Measurements from ENCODE around the gene CALML4.

DNA sequence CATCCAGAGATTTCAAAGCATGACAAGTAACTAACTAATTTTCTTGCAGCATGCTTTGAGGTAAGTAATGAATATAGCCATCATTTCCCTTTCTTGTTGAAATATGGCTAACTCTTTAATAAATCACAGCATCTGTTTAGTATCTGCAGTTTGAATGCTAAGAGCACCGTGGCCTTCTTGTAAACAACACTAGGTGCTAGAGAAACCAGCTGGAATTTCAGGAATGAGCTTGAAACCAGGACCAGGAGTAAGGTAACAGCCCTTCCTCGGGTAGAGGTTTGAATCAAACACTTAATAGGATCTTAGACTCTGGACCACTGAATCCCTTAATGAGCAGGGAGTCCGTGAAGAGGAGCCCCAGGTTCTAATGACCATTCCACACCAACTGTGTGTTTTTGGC lies 13.6 kb downstream of the CALML4 start:
- TF ChIP-seq, protein P1, sequence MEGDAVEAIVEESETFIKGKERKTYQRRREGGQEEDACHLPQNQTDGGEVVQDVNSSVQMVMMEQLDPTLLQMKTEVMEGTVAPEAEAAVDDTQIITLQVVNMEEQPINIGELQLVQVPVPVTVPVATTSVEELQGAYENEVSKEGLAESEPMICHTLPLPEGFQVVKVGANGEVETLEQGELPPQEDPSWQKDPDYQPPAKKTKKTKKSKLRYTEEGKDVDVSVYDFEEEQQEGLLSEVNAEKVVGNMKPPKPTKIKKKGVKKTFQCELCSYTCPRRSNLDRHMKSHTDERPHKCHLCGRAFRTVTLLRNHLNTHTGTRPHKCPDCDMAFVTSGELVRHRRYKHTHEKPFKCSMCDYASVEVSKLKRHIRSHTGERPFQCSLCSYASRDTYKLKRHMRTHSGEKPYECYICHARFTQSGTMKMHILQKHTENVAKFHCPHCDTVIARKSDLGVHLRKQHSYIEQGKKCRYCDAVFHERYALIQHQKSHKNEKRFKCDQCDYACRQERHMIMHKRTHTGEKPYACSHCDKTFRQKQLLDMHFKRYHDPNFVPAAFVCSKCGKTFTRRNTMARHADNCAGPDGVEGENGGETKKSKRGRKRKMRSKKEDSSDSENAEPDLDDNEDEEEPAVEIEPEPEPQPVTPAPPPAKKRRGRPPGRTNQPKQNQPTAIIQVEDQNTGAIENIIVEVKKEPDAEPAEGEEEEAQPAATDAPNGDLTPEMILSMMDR (IDR thresholded peaks at IDR 0.05; ENCODE audit: extremely low read depth in 1 of 2, insufficient read depth in 1 of 2, low read depth in 1 of 2, low read length in 2 of 2): no peak
- TF ChIP-seq POLR2A (IDR thresholded peaks at IDR 0.05; ENCODE audit: low read depth, low read length) (no peak), EZH2 (IDR thresholded peaks at IDR 0.05; ENCODE audit: borderline replicate concordance, low read depth, low read length, severe bottlenecking) (no peak), JUN (IDR thresholded peaks at IDR 0.05; ENCODE audit: borderline replicate concordance, insufficient read depth, insufficient read length, low read depth) (no peak), POLR2AphosphoS5 (IDR thresholded peaks at IDR 0.05; ENCODE audit: insufficient read depth, low read depth, low read length) (no peak), GATA2 (IDR thresholded peaks at IDR 0.05; ENCODE audit: insufficient read depth, insufficient read length, low read depth, low read length) (no peak)
- TF ChIP-seq, protein P2, sequence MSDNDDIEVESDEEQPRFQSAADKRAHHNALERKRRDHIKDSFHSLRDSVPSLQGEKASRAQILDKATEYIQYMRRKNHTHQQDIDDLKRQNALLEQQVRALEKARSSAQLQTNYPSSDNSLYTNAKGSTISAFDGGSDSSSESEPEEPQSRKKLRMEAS (IDR thresholded peaks at IDR 0.05; ENCODE audit: insufficient read depth, insufficient read length): no peak

Measured in endothelial cell of umbilical vein (primary cell).